RWPE2 (cell line): ENCODE measurements around the gene EEFSEC.

ENCODE experiments used
- ATAC-seq: fragments of 200-7000 bp; cut with Tn5 transposase; 3 replicates; pipeline ENCODE4 v1.9.1; 2021; ENCODE audit warnings: low read depth
- DNase-seq: peaks from one replicate; pipeline ENCODE4 v3.0.0-alpha.2; 2020; ENCODE audit warnings: low spot score
- H3K27ac ChIP-seq: fragments of 450-650 bp; 2 replicates; pipeline ENCODE4 v1.5.1; 2017; ENCODE audit warnings: mild to moderate bottlenecking; ENCODE audit not compliant: poor library complexity, severe bottlenecking
- H3K27me3 ChIP-seq: fragments of 250-450 bp; sonication (Bioruptor Pico); 2 replicates; pipeline ENCODE4 v1.5.1; 2021; ENCODE audit warnings: mild to moderate bottlenecking, moderate library complexity; ENCODE audit not compliant: insufficient read depth, poor library complexity, severe bottlenecking
- H3K36me3 ChIP-seq: fragments of 250-450 bp; sonication (Bioruptor Pico); 2 replicates; pipeline ENCODE4 v1.5.1; 2020; ENCODE audit warnings: low read depth, mild to moderate bottlenecking, moderate library complexity
- H3K4me1 ChIP-seq: fragments of 250-450 bp; sonication (Bioruptor Pico); 2 replicates; pipeline ENCODE4 v1.5.1; 2021; ENCODE audit warnings: mild to moderate bottlenecking, moderate library complexity; ENCODE audit not compliant: insufficient read depth, poor library complexity, severe bottlenecking
- H3K4me3 ChIP-seq: fragments of 250-450 bp; sonication (Bioruptor Pico); 2 replicates; pipeline ENCODE4 v1.5.1; 2021; ENCODE audit warnings: mild to moderate bottlenecking, moderate library complexity; ENCODE audit not compliant: severe bottlenecking
- H3K9me3 ChIP-seq: fragments of 250-450 bp; sonication (Bioruptor Pico); 2 replicates; pipeline ENCODE4 v1.5.1; 2021; ENCODE audit warnings: mild to moderate bottlenecking, moderate library complexity; ENCODE audit not compliant: severe bottlenecking
- TF ChIP-seq, protein P1 (sequence below): fragments of 450-650 bp; IDR thresholded peaks from one replicate; pipeline ENCODE4 v1.5.1; 2017; ENCODE audit warnings: mild to moderate bottlenecking, moderate library complexity; ENCODE audit not compliant: poor library complexity, severe bottlenecking

Gene EEFSEC

GRCh38 chr3:128349963-128350599 lies 196.8 kb downstream of the EEFSEC start:
- no peak for DNase-seq
- TF ChIP-seq, protein P1, sequence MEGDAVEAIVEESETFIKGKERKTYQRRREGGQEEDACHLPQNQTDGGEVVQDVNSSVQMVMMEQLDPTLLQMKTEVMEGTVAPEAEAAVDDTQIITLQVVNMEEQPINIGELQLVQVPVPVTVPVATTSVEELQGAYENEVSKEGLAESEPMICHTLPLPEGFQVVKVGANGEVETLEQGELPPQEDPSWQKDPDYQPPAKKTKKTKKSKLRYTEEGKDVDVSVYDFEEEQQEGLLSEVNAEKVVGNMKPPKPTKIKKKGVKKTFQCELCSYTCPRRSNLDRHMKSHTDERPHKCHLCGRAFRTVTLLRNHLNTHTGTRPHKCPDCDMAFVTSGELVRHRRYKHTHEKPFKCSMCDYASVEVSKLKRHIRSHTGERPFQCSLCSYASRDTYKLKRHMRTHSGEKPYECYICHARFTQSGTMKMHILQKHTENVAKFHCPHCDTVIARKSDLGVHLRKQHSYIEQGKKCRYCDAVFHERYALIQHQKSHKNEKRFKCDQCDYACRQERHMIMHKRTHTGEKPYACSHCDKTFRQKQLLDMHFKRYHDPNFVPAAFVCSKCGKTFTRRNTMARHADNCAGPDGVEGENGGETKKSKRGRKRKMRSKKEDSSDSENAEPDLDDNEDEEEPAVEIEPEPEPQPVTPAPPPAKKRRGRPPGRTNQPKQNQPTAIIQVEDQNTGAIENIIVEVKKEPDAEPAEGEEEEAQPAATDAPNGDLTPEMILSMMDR: no peak
- H3K4me1 ChIP-seq: no peaks in the 10 kb centered on the region
- no peaks in the 10 kb centered on the region for H3K27me3 ChIP-seq
- no peak for ATAC-seq
- H3K4me3 ChIP-seq: no peak overlapping the region
- no peak overlapping the region for H3K27ac ChIP-seq
- no peaks in the 10 kb centered on the region for H3K9me3 ChIP-seq
- H3K36me3 ChIP-seq: no peaks in the 10 kb centered on the region

DNA sequence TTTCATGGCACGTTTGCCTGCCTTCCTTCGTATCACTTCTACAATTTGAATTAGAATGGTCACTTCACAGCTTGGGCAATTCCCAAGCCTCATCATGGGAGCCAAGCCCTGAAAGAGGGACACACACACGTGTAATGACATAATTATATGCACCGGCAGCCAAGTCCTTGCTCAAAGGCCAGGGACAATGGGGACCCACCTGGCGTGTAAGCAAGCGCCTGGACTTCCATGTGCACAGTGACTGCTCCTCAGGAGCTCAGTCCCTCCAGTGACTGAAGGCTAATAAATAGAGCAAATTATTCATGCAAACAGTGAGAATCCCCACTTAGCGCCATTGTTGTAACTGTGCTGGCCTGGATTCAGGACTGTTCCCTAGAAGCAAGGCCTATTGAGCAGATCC lies 198.3 kb downstream of the EEFSEC start:
- Histone ChIP-seq H3K9me3 (no peaks in the 10 kb centered on the region), H3K4me3 (no peak overlapping the region), H3K36me3 (no peaks in the 10 kb centered on the region), H3K27ac (no peak overlapping the region), H3K4me1 (no peaks in the 10 kb centered on the region), H3K27me3 (no peaks in the 10 kb centered on the region)
- DNase-seq (no peak), ATAC-seq (no peak)
- TF ChIP-seq, protein P1: no peak

GRCh38 chr3:128352326-128352725 lies 199.0 kb downstream of the EEFSEC start:
- ATAC-seq (no peak), DNase-seq (no peak)
- TF ChIP-seq, protein P1: no peak
- Histone ChIP-seq H3K4me3 (no peak overlapping the region), H3K4me1 (no peaks in the 10 kb centered on the region), H3K9me3 (no peaks in the 10 kb centered on the region), H3K27ac (no peak overlapping the region), H3K36me3 (no peaks in the 10 kb centered on the region), H3K27me3 (no peaks in the 10 kb centered on the region)

GRCh38 chr3:128353361-128353965 lies 200.2 kb downstream of the EEFSEC start:
- TF ChIP-seq, protein P1: no peak
- no peaks in the 10 kb centered on the region for H3K4me1 ChIP-seq
- no peak for ATAC-seq

GRCh38 chr3:128353991-128354687 lies 200.9 kb downstream of the EEFSEC start:
- Histone ChIP-seq H3K4me1 (no peaks in the 10 kb centered on the region), H3K36me3 (no peaks in the 10 kb centered on the region), H3K27me3 (no peaks in the 10 kb centered on the region), H3K9me3 (no peaks in the 10 kb centered on the region), H3K27ac (no peak overlapping the region), H3K4me3 (no peak overlapping the region)
- no peak for ATAC-seq
- DNase-seq: no peak
- TF ChIP-seq, protein P1: no peak

More at GRCh38 chr3:128353361-128353965, 200.2 kb downstream of the EEFSEC start:
- H3K27me3 ChIP-seq: no peaks in the 10 kb centered on the region
- no peaks in the 10 kb centered on the region for H3K9me3 ChIP-seq
- H3K36me3 ChIP-seq: no peaks in the 10 kb centered on the region
- no peak overlapping the region for H3K27ac ChIP-seq
- no peak overlapping the region for H3K4me3 ChIP-seq
- DNase-seq: no peak
